Measurements from ENCODE around the gene REXO5.

The REXO5 gene

GRCh38 chr16:20878682-20879147, 72.4 kb downstream of the REXO5 start:
- DNase-seq: no peak

GRCh38 chr16:20879175-20880040, 73.1 kb downstream of the REXO5 start:
- peak; percentile 9 for DNase-seq

- no peak for DNase-seq
These were observed 74.7 kb downstream of the REXO5 start for GRCh38 chr16:20880867-20881502.

GRCh38 chr16:20881503-20881878, 75.2 kb downstream of the REXO5 start:
- DNase-seq: no peak

GRCh38 chr16:20883554-20884239, 77.4 kb downstream of the REXO5 start:
- peak; percentile 39 for DNase-seq

GRCh38 chr16:20884240-20884556, 77.9 kb downstream of the REXO5 start:
- peak; percentile 82 for DNase-seq

- DNase-seq: no peak
These were observed 80.0 kb downstream of the REXO5 start for GRCh38 chr16:20886320-20886719.

- no peak for DNase-seq
These were observed 80.9 kb downstream of the REXO5 start for GRCh38 chr16:20887207-20887606.

- DNase-seq: no peak
These were observed 83.4 kb downstream of the REXO5 start for GRCh38 chr16:20889625-20890275.

GRCh38 chr16:20894388-20894787, 88.1 kb downstream of the REXO5 start:
- no peak for DNase-seq

- peak; percentile 11 for DNase-seq
These were observed 91.0 kb downstream of the REXO5 start for GRCh38 chr16:20897253-20897897.

- DNase-seq: no peak
These were observed 91.6 kb downstream of the REXO5 start for GRCh38 chr16:20897922-20898321.

GRCh38 chr16:20899071-20899470, 92.7 kb downstream of the REXO5 start:
- no peak for DNase-seq

Measured in OCI-M1 (cell line).